H1 (cell line): ENCODE results near the gene DKK3. TPM values are rescaled to one million over a fixed set of nuclear protein-coding genes. Genes with fewer than 3 reads are reported as not detected.

ENCODE experiments used
- CTCF ChIA-PET: fragments of 300-600 bp; sonication (Branson Sonifier 250); formaldehyde crosslinking; loops from one replicate; lab custom pipeline; 2021; ENCODE audit not compliant: partially characterized antibody; lab: Charles Lee
- POLR2A ChIA-PET: fragments of 300-600 bp; sonication (Branson Sonifier 250); formaldehyde crosslinking; loops from one replicate; lab custom pipeline; 2021; ENCODE audit warnings: inconsistent platforms; ENCODE audit not compliant: partially characterized antibody; lab: Charles Lee
- DNase-seq, 2 experiments: peaks; one replicate each; pipeline versions ENCODE4 v3.0.0 to v3.0.0-alpha.2; 2010 to 2022; ENCODE audit warnings: low spot score in 2 of 2, low read depth in 1 of 2, mixed read lengths in 1 of 2
- FAIRE-seq: peaks from 2 replicates; lab custom pipeline; 2011; peaks lifted over from hg19 to GRCh38; lab: Jason Lieb, UNC
- H2AFZ ChIP-seq: 2 replicates; pipeline ENCODE4 v1.8.1; 2012; ENCODE audit warnings: low read length, inconsistent platforms
- H2AK5ac ChIP-seq: 2 replicates; pipeline ENCODE4 v1.6.1; 2013; ENCODE audit warnings: low read depth, low read length
- H2BK120ac ChIP-seq: replicated peaks from 2 replicates; pipeline ENCODE3; 2013; ENCODE audit warnings: low read depth, low read length, inconsistent platforms
- H2BK12ac ChIP-seq: 2 replicates; pipeline ENCODE4 v1.6.1; 2013; ENCODE audit warnings: low read depth, low read length
- H2BK15ac ChIP-seq: 2 replicates; pipeline ENCODE4 v1.6.1; 2013; ENCODE audit warnings: low read length
- H2BK20ac ChIP-seq: 2 replicates; pipeline ENCODE4 v1.6.1; 2013; ENCODE audit warnings: low read length
- H2BK5ac ChIP-seq: 2 replicates; pipeline ENCODE4 v1.6.1; 2013; ENCODE audit warnings: low read depth, low read length
- H3K14ac ChIP-seq: 2 replicates; pipeline ENCODE4 v1.6.1; 2013; ENCODE audit warnings: inconsistent platforms; ENCODE audit not compliant: insufficient read length
- H3K18ac ChIP-seq: 2 replicates; pipeline ENCODE4 v1.6.1; 2013; ENCODE audit warnings: low read length; ENCODE audit errors: extremely low read depth
- H3K23ac ChIP-seq: 2 replicates; pipeline ENCODE4 v1.6.1; 2013; ENCODE audit warnings: inconsistent platforms; ENCODE audit not compliant: insufficient read length
- H3K23me2 ChIP-seq: 2 replicates; pipeline ENCODE4 v1.6.1; 2013; ENCODE audit warnings: low read depth, low read length
- H3K27ac ChIP-seq: 2 replicates; pipeline ENCODE4 v1.6.1; 2011; ENCODE audit warnings: low read depth, low read length, inconsistent platforms
- H3K27me3 ChIP-seq, 4 experiments: replicated peaks in 1 of 4; 1 replicate in 1 of 4; 2 replicates in 3 of 4; pipeline versions ENCODE4 v1.6.1 to v1.8.1; 2011 to 2013; ENCODE audit warnings: low read length in 3 of 4, mild to moderate bottlenecking in 3 of 4, inconsistent platforms in 2 of 4, mixed read lengths in 2 of 4, moderate library complexity in 1 of 4; ENCODE audit not compliant: control insufficient read depth in 3 of 4, insufficient read depth in 3 of 4; ENCODE audit errors: extremely low read depth in 1 of 4
- H3K36me3 ChIP-seq, 4 experiments: 2 replicates each; pipeline versions ENCODE4 v1.6.1 to v1.8.1; 2011 to 2013; ENCODE audit warnings: mild to moderate bottlenecking in 4 of 4, low read length in 3 of 4, moderate library complexity in 2 of 4, control low read depth in 1 of 4, inconsistent platforms in 1 of 4; ENCODE audit not compliant: insufficient read depth in 4 of 4, control insufficient read depth in 2 of 4
- H3K4ac ChIP-seq: replicated peaks from 2 replicates; pipeline ENCODE3; 2013; ENCODE audit warnings: low read length, low read depth, mixed read lengths, inconsistent platforms; ENCODE audit not compliant: insufficient read length
- H3K4me1 ChIP-seq, 4 experiments: replicated peaks in 1 of 4; 1 replicate in 1 of 4; 2 replicates in 3 of 4; pipeline versions ENCODE4 v1.6.1 to v1.8.1; 2011 to 2013; ENCODE audit warnings: low read length in 3 of 4, inconsistent platforms in 2 of 4, mixed read lengths in 1 of 4; ENCODE audit not compliant: insufficient read depth in 4 of 4, control insufficient read depth in 3 of 4
- H3K4me2 ChIP-seq, 2 experiments: 2 replicates each; pipeline versions ENCODE4 v1.6.1 to v1.8.1; 2011 to 2013; ENCODE audit warnings: low read depth in 2 of 2, low read length in 2 of 2, control low read depth in 1 of 2, inconsistent platforms in 1 of 2, mild to moderate bottlenecking in 1 of 2; ENCODE audit not compliant: insufficient read depth in 1 of 2
- H3K4me3 ChIP-seq, 4 experiments: fragments of 200-600, 300-600 bp in 1 of 4; sonication (generic), shearing (Covaris generic), sonication (Bioruptor Twin) in 1 of 4; 2 replicates each; pipeline versions ENCODE4 v1.5.1 to v1.8.1; 2011 to 2016; ENCODE audit warnings: low read length in 4 of 4, low read depth in 3 of 4, control low read depth in 2 of 4, inconsistent platforms in 2 of 4, mild to moderate bottlenecking in 2 of 4, mixed read lengths in 1 of 4, moderate library complexity in 1 of 4; ENCODE audit not compliant: insufficient read depth in 2 of 4; ENCODE audit errors: extremely low read depth in 1 of 4
- H3K56ac ChIP-seq: replicated peaks from 2 replicates; pipeline ENCODE3; 2013; ENCODE audit warnings: low read depth, mild to moderate bottlenecking, mixed read lengths, low read length, inconsistent platforms; ENCODE audit not compliant: insufficient read length
- H3K79me1 ChIP-seq: 2 replicates; pipeline ENCODE4 v1.6.1; 2013; ENCODE audit warnings: low read depth, low read length, control low read depth
- H3K79me2 ChIP-seq, 2 experiments: 2 replicates each; pipeline versions ENCODE4 v1.6.1 to v1.8.1; 2012 to 2013; ENCODE audit warnings: low read length in 2 of 2, mild to moderate bottlenecking in 2 of 2, inconsistent platforms in 1 of 2; ENCODE audit not compliant: insufficient read depth in 2 of 2, control insufficient read depth in 1 of 2
- H3K9ac ChIP-seq, 4 experiments: replicated peaks in 1 of 4; 1 replicate in 1 of 4; 2 replicates in 3 of 4; pipeline versions ENCODE4 v1.6.1 to v1.8.1; 2011 to 2013; ENCODE audit warnings: low read depth in 3 of 4, low read length in 3 of 4, control low read depth in 2 of 4, mild to moderate bottlenecking in 2 of 4, moderate library complexity in 2 of 4, inconsistent platforms in 1 of 4; ENCODE audit errors: extremely low read depth in 1 of 4
- H3K9me3 ChIP-seq, 2 experiments: 2 replicates each; pipeline versions ENCODE4 v1.6.1 to v1.8.1; 2012 to 2013; ENCODE audit warnings: mild to moderate bottlenecking in 2 of 2, moderate library complexity in 2 of 2, control low read depth in 1 of 2, inconsistent platforms in 1 of 2, low read depth in 1 of 2, low read length in 1 of 2, mixed read lengths in 1 of 2; ENCODE audit not compliant: insufficient read depth in 2 of 2
- H4K20me1 ChIP-seq, 2 experiments: replicated peaks in 1 of 2; 2 replicates each; pipeline versions ENCODE3 to v1.8.1; 2011 to 2013; ENCODE audit warnings: inconsistent platforms in 2 of 2, low read length in 2 of 2, mild to moderate bottlenecking in 1 of 2; ENCODE audit not compliant: insufficient read depth in 2 of 2, control insufficient read depth in 1 of 2
- H4K5ac ChIP-seq: 2 replicates; pipeline ENCODE4 v1.6.1; 2013; ENCODE audit warnings: low read length, low read depth, mixed read lengths, inconsistent platforms; ENCODE audit not compliant: insufficient read length
- H4K8ac ChIP-seq: 2 replicates; pipeline ENCODE4 v1.8.0; 2013; ENCODE audit warnings: mild to moderate bottlenecking, moderate library complexity, low read length, inconsistent platforms; ENCODE audit not compliant: insufficient read depth; ENCODE audit errors: extremely low read depth
- H4K91ac ChIP-seq: replicated peaks from 2 replicates; pipeline ENCODE3; 2013; ENCODE audit warnings: low read length, mixed read lengths, inconsistent platforms; ENCODE audit not compliant: insufficient read length
- BCL11A ChIP-seq, 2 experiments: IDR thresholded peaks; one replicate each; pipeline ENCODE4 v1.6.1; 2011; ENCODE audit warnings: low read depth in 2 of 2, low read length in 2 of 2, mild to moderate bottlenecking in 2 of 2
- CBX5 ChIP-seq: fragments of 300-800, 300-1000 bp; sonication (generic); IDR thresholded peaks from 2 replicates; pipeline ENCODE4 v1.7.1; 2016; ENCODE audit warnings: antibody characterized with exemption, low read length, low read depth
- CBX8 ChIP-seq: fragments of 300-800, 300-1000 bp; sonication (generic); IDR thresholded peaks from 2 replicates; pipeline ENCODE4 v1.7.1; 2016; ENCODE audit warnings: low read depth, low read length, borderline replicate concordance
- CREB1 ChIP-seq: IDR thresholded peaks from 2 replicates; pipeline ENCODE4 v1.6.1; 2012; ENCODE audit warnings: inconsistent platforms
- GABPA ChIP-seq: IDR thresholded peaks from 2 replicates; pipeline ENCODE4 v1.6.1; 2011; ENCODE audit warnings: mild to moderate bottlenecking, low read length, moderate library complexity, borderline replicate concordance; ENCODE audit not compliant: insufficient read depth
- GTF2F1 ChIP-seq: IDR thresholded peaks from 2 replicates; pipeline ENCODE4 v1.6.1; 2012; ENCODE audit warnings: low read depth, low read length, improper control_type of control experiment, borderline replicate concordance
- KDM1A ChIP-seq: fragments of 200-600, 300-600 bp; sonication (generic); IDR thresholded peaks from 2 replicates; pipeline ENCODE4 v1.7.1; 2016; ENCODE audit warnings: mild to moderate bottlenecking, low read length, borderline replicate concordance
- KDM4A ChIP-seq: IDR thresholded peaks from one replicate; pipeline ENCODE4 v1.7.1; 2012; ENCODE audit warnings: low read depth, mild to moderate bottlenecking, moderate library complexity, low read length, inconsistent platforms; ENCODE audit not compliant: severe bottlenecking
- KDM5A ChIP-seq: fragments of 200-600 bp; IDR thresholded peaks from 2 replicates; pipeline ENCODE4 v1.7.1; 2012; ENCODE audit warnings: mild to moderate bottlenecking, low read length, inconsistent platforms, mixed read lengths
- POLR2A ChIP-seq, 2 experiments: IDR thresholded peaks; 1 replicate in 1 of 2; 2 replicates in 1 of 2; pipeline ENCODE4 v1.6.1; 2011; ENCODE audit warnings: low read depth in 2 of 2, low read length in 2 of 2, mild to moderate bottlenecking in 2 of 2; ENCODE audit errors: control extremely low read depth in 1 of 2
- RFX5 ChIP-seq: IDR thresholded peaks from 2 replicates; pipeline ENCODE4 v1.6.1; 2011; ENCODE audit warnings: low read depth, low read length, improper control_type of control experiment, borderline replicate concordance
- RNF2 ChIP-seq: fragments of 200-900, 300-1000 bp; sonication (generic); IDR thresholded peaks from 2 replicates; pipeline ENCODE4 v1.7.1; 2016; ENCODE audit warnings: borderline replicate concordance, low read depth, mild to moderate bottlenecking, antibody characterized with exemption, low read length; ENCODE audit not compliant: poor library complexity, severe bottlenecking; ENCODE audit errors: missing control alignments
- SP2 ChIP-seq: IDR thresholded peaks from 2 replicates; pipeline ENCODE4 v1.6.1; 2012; ENCODE audit warnings: mild to moderate bottlenecking, low read length, inconsistent platforms
- SP4 ChIP-seq: IDR thresholded peaks from 2 replicates; pipeline ENCODE4 v1.6.1; 2012; ENCODE audit warnings: low read length, inconsistent platforms
- SUZ12 ChIP-seq: fragments of 200-600 bp; sonication (generic); IDR thresholded peaks from 2 replicates; pipeline ENCODE4 v1.6.1; 2012; ENCODE audit warnings: mild to moderate bottlenecking, inconsistent platforms, low read length, moderate library complexity, mixed read lengths
- WGBS, 2 experiments: shearing (Covaris generic) in 1 of 2; methylation state at CpG; one replicate each; pipeline versions ENCODE4 v1.1.6 to v1.1.7; 2013 to 2015; ENCODE audit warnings: low lambda C conversion rate in 2 of 2, mixed read lengths in 2 of 2, inconsistent platforms in 1 of 2, low coverage in 1 of 2, missing lambda C conversion rate in 1 of 2; ENCODE audit not compliant: insufficient replicate concordance in 2 of 2, insufficient coverage in 1 of 2, insufficient read length in 1 of 2; ENCODE audit errors: extremely low coverage in 1 of 2, missing lambda C conversion rate in 1 of 2; 5-methylcytosine and 5-hydroxymethylcytosine counted together
- polyA plus RNA-seq, 7 experiments: library from polyadenylated mRNA; depleted of rRNA in 3 of 7; stranded (reverse) in 5 of 7; unstranded in 2 of 7; fragments of >200 nt in 5 of 7; fragments of 200-250 nt in 2 of 7; gene quantifications; 1 replicate in 5 of 7; 2 replicates in 1 of 7; 4 replicates in 1 of 7; pipeline versions ENCODE4 v1.2.1 to v1.2.3, GENCODE V29; 2011 to 2013; ENCODE audit warnings: missing spikeins in 2 of 7, mixed read lengths in 2 of 7
- total RNA-seq: library from RNA; stranded (reverse); fragmentation: NEBNext Ultra II Directional; extraction: Animal tissue kit (Norgen Biotek cat#: 25700); gene quantifications from 2 replicates; pipeline ENCODE4 v1.2.1, GENCODE V29; 2021

The DKK3 gene
- total and polyA plus RNA-seq, 2 of the 8 experiments (the other 6 are each of a cell fraction or from before 2014, with no cell fraction given): 30.0 to 40.1 TPM

- Histone ChIP-seq H2BK20ac (no peak overlapping the region), H3K4me3 (no peak overlapping the region), H2BK12ac (no peak overlapping the region), H3K4me2 (no peak overlapping the region), H4K91ac (no peak overlapping the region), H2BK120ac (no peak overlapping the region), H4K20me1 (no peaks in the 10 kb centered on the region), H3K9me3 (no peaks in the 10 kb centered on the region), H3K23me2 (no peaks in the 10 kb centered on the region), H3K27me3 (no peaks in the 10 kb centered on the region), H3K27ac (no peak overlapping the region), H3K4ac (no peak overlapping the region), H3K23ac (no peak overlapping the region), H3K4me1 (peaks cover 0 to 3% (median 0%) of the 10 kb centered on the region in 4 experiments; a peak in 2 of 7 replicates), H4K8ac (no peak overlapping the region), H3K36me3 (no peaks in the 10 kb centered on the region), H2BK15ac (no peak overlapping the region), H3K14ac (no peak overlapping the region), H3K79me1 (no peaks in the 10 kb centered on the region), H4K5ac (no peak overlapping the region), H3K56ac (no peak overlapping the region), H2AK5ac (no peak overlapping the region), H3K79me2 (no peaks in the 10 kb centered on the region), H2BK5ac (no peak overlapping the region), H3K18ac (no peak overlapping the region), H3K9ac (no peak overlapping the region), H2AFZ (no peak overlapping the region)
- 80% methylated on average over 3 of the region's 3 CpGs; no CpG with 5 or more reads in 1 of the 2 experiments for WGBS, 2 experiments
- FAIRE-seq (no peak), DNase-seq (no peak)
- POLR2A ChIA-PET: no interaction called here
- CTCF ChIA-PET: interaction anchor here (0.7 to 3.3 kb wide), 5 partner anchors 24 to 51 kb away, joined by 3 to 12 read pairs (median 3); no protein-coding TSS in a partner anchor
- TF ChIP-seq SUZ12: no peak
- TF ChIP-seq CREB1: no peak
- TF ChIP-seq KDM5A: no peak
- TF ChIP-seq GTF2F1: no peak
- no peak for TF ChIP-seq RFX5
- no peak for TF ChIP-seq CBX8
- no peak for TF ChIP-seq KDM1A
- no peak for TF ChIP-seq SP2
- TF ChIP-seq RNF2: no peak
- TF ChIP-seq CBX5: no peak
- TF ChIP-seq KDM4A: no peak
- no peak for TF ChIP-seq POLR2A (IDR thresholded peaks at IDR 0.05; ENCODE audit: control extremely low read depth in 1 of 2, low read depth in 2 of 2, low read length in 2 of 2)
- no peak for TF ChIP-seq GABPA
- TF ChIP-seq BCL11A (IDR thresholded peaks at IDR 0.05; ENCODE audit: low read depth in 2 of 2, low read length in 2 of 2): no peak
- TF ChIP-seq SP4: no peak
Observed at GRCh38 chr11:12017865-12018453, 9.5 kb upstream of the DKK3 start.
